Measurements from ENCODE around the gene EIF2A. TPM values are rescaled to one million over a fixed set of nuclear protein-coding genes. Genes with fewer than 3 reads are reported as not detected.
"Not testable (repeated sequence)": the region's sequence is repeated elsewhere in the genome, so short reads cannot be mapped to it uniquely, and the experiment has no call there.

Gene EIF2A
- total RNA-seq, 1 donor from 2014 or later, result 66.4 TPM

GRCh38 chr3:150588027-150588830 is 41.6 kb downstream of the EIF2A start:
- TF ChIP-seq, protein P1, sequence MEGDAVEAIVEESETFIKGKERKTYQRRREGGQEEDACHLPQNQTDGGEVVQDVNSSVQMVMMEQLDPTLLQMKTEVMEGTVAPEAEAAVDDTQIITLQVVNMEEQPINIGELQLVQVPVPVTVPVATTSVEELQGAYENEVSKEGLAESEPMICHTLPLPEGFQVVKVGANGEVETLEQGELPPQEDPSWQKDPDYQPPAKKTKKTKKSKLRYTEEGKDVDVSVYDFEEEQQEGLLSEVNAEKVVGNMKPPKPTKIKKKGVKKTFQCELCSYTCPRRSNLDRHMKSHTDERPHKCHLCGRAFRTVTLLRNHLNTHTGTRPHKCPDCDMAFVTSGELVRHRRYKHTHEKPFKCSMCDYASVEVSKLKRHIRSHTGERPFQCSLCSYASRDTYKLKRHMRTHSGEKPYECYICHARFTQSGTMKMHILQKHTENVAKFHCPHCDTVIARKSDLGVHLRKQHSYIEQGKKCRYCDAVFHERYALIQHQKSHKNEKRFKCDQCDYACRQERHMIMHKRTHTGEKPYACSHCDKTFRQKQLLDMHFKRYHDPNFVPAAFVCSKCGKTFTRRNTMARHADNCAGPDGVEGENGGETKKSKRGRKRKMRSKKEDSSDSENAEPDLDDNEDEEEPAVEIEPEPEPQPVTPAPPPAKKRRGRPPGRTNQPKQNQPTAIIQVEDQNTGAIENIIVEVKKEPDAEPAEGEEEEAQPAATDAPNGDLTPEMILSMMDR (IDR thresholded peaks at IDR 0.05; ENCODE audit: unreplicated experiment), result no peak
- no peak for DNase-seq (ENCODE audit: low spot score, unreplicated experiment)
- no peak overlapping the region for H3K4me3 Mint-ChIP-seq (ENCODE audit: low read depth)
- H3K27ac Mint-ChIP-seq, result peak overlapping the region; percentile 42
- H3K9me3 Mint-ChIP-seq (ENCODE audit: low read depth), result no peaks in the 10 kb centered on the region
- no peaks in the 10 kb centered on the region for H3K4me1 Mint-ChIP-seq (ENCODE audit: low read depth)
- peaks cover 9% of the 10 kb centered on the region for H3K36me3 Mint-ChIP-seq (ENCODE audit: insufficient read depth)
- H3K27me3 Mint-ChIP-seq, result no peaks in the 10 kb centered on the region

DNA sequence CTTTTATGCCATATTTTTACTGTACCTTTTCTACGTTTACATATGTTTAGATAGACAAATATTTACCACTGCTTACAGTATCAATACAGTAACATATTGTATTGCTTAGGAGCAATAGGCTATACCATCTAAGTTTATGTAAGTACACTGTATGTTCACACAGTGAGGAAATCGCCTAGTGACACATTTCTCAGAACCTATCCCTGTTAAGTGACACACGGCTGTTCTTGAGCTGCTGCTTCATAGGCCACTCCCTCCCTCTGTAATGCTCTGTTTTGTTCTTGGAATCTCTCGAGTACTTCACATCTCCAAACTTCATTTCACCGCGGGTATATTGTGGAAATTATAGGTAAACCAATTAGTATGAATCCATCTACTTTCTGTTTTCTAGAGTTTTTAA is 43.2 kb downstream of the EIF2A start:
- Mint-ChIP-seq H3K4me3 (ENCODE audit: low read depth) (no peak overlapping the region), H3K36me3 (ENCODE audit: insufficient read depth) (peaks cover 9% of the 10 kb centered on the region), H3K27ac (no peak overlapping the region), H3K27me3 (no peaks in the 10 kb centered on the region), H3K9me3 (ENCODE audit: low read depth) (no peaks in the 10 kb centered on the region), H3K4me1 (ENCODE audit: low read depth) (no peaks in the 10 kb centered on the region)
- no peak for DNase-seq (ENCODE audit: low spot score, unreplicated experiment)
- TF ChIP-seq, protein P1 (IDR thresholded peaks at IDR 0.05; ENCODE audit: unreplicated experiment), result no peak

GRCh38 chr3:150594150-150594549 is 47.6 kb downstream of the EIF2A start:
- TF ChIP-seq, protein P1 (IDR thresholded peaks at IDR 0.05; ENCODE audit: unreplicated experiment), result no peak
- no peaks in the 10 kb centered on the region for H3K4me1 Mint-ChIP-seq (ENCODE audit: low read depth)
- DNase-seq (ENCODE audit: low spot score, unreplicated experiment), result no peak
- no peaks in the 10 kb centered on the region for H3K9me3 Mint-ChIP-seq (ENCODE audit: low read depth)
- H3K27ac Mint-ChIP-seq, result no peak overlapping the region
- peaks cover 2% of the 10 kb centered on the region for H3K36me3 Mint-ChIP-seq (ENCODE audit: insufficient read depth)
- H3K4me3 Mint-ChIP-seq (ENCODE audit: low read depth), result no peak overlapping the region
- no peaks in the 10 kb centered on the region for H3K27me3 Mint-ChIP-seq

DNA sequence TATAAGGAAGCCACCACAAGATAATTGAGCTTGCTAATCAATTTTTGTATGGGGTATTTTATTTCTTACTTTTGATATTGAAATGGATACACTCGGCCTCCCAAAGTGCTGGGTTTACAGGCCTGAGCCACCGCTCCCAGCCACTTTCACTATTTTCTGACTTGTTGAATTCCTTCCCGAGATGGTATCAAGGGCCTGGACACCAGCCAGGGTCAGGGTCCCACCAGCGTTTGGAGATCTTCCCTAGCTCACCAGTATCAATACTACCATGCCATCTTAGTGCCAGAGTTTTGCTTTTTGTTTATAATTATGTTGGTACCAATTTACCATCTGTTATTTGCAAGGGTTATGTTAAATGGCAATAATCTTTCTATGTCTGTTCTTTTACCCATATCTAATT is 51.1 kb downstream of the EIF2A start:
- no peak overlapping the region for H3K27ac Mint-ChIP-seq

GRCh38 chr3:150599611-150600297 is 53.2 kb downstream of the EIF2A start:
- H3K9me3 Mint-ChIP-seq (ENCODE audit: low read depth), result no peaks in the 10 kb centered on the region
- TF ChIP-seq, protein P1 (IDR thresholded peaks at IDR 0.05; ENCODE audit: unreplicated experiment), result no peak
- H3K4me3 Mint-ChIP-seq (ENCODE audit: low read depth), result no peak overlapping the region
- peaks cover 29% of the 10 kb centered on the region for H3K4me1 Mint-ChIP-seq (ENCODE audit: low read depth)
- no peaks in the 10 kb centered on the region for H3K27me3 Mint-ChIP-seq
- peak overlapping the region; percentile 80 for H3K27ac Mint-ChIP-seq
- H3K36me3 Mint-ChIP-seq (ENCODE audit: insufficient read depth), result peaks cover 2% of the 10 kb centered on the region
- DNase-seq (ENCODE audit: low spot score, unreplicated experiment), result no peak

More for the DNA sequence above, 51.1 kb downstream of the EIF2A start:
- Mint-ChIP-seq H3K27me3 (no peaks in the 10 kb centered on the region), H3K36me3 (ENCODE audit: insufficient read depth) (peaks cover 2% of the 10 kb centered on the region), H3K4me1 (ENCODE audit: low read depth) (peaks cover 25% of the 10 kb centered on the region), H3K9me3 (ENCODE audit: low read depth) (no peaks in the 10 kb centered on the region), H3K4me3 (ENCODE audit: low read depth) (no peak overlapping the region)
- TF ChIP-seq, protein P1 (IDR thresholded peaks at IDR 0.05; ENCODE audit: unreplicated experiment), result no peak
- DNase-seq (ENCODE audit: low spot score, unreplicated experiment), result no peak

DNA sequence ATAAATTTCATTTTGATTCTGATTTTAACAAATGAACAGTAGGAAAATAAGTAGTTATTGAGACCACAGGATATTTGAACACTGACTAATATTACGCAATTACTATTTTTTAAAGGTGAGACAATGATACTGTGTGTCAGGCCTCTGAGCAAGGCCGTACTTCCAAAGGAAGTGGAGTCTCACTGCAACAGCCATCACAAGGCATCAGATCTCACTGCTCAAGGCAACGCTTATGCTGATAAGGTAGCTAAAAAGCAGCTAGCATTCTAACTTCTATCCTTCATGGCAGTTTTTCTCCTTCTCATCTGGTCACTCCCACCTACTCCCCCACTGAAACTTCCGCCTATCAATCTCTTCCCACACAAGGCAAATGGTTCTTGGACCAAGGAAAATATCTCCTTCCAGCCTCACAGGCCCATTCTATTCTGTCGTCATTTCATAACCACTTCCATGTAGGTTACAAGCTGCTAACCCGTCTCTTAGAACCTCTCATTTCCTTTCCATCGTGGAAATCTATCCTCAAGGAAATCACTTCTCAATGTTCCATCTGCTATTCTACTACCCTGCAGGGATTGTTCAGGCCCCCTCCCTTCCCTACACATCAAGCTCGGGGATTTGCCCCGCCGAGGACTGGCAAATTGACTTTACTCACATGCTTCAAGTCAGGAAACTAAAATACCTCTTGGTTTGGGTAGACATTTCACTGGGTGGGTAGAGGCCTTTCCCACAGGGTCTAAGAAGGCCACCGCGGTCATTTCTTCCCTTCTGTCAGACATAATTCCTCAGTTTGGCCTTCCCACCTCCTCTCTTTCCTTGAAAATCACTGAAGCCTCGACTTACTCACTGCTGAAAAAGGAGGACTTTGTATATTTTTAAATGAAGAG is 54.3 kb downstream of the EIF2A start:
- peak overlapping the region; percentile 90 for H3K4me3 Mint-ChIP-seq (ENCODE audit: low read depth)
- not testable (repeated sequence) for DNase-seq (ENCODE audit: low spot score, unreplicated experiment); H3K9me3 Mint-ChIP-seq (ENCODE audit: low read depth); H3K36me3 Mint-ChIP-seq (ENCODE audit: insufficient read depth); H3K27me3 Mint-ChIP-seq
- peaks cover 32% of the 10 kb centered on the region for H3K4me1 Mint-ChIP-seq (ENCODE audit: low read depth)
- H3K27ac Mint-ChIP-seq, result peak overlapping the region; percentile 92
